DMS 273 treated with DMSO at 0.1 percent for 48 hours (cell line): ENCODE measurements around the gene PRKD1.

Experiments used
- DNase-seq: peaks from one replicate; lab custom pipeline; 2025; lab: John Stamatoyannopoulos, UW

Gene PRKD1

DNA sequence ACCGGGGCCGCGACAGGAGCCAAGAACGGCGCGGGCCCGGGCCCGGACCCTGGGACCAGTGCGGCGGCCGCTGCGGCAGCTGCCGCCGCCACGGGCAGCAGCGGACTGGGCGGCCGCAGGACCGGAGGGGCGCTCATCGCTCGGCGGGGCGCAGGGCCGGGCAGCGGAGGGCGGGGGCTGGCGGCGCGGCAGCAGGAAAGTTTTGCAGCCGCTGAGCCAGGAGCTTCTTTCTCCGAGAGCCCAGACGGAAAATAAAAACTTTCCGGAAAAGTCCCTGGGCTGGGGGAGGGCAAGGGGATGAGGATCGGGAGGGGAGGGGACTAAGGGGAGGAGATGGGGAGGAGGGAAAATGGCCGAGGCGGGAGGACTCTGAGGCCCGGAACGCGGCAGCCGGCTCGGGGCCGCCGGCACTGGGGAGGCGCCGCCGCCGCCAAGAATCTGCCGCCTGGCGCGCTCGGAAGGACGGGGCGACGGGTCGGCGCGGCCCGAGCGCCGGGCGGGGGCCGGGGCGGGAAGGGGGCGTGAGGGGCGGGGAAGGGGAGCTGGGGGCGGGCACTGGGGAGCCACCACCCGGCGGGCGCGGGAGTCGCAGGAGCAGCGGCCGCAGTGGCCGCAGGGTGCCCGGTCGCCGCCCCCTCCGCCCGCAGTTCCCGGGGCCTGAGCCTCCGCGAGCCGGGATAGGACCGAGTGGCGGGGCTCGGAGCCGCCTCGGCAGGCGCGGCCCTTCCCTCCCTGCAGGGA lies at the start of gene PRKD1:
Gene PRKD1, minus strand, starts transcription at position 472 of the 741 bp plus-strand sequence.
- no peak for DNase-seq

DNA sequence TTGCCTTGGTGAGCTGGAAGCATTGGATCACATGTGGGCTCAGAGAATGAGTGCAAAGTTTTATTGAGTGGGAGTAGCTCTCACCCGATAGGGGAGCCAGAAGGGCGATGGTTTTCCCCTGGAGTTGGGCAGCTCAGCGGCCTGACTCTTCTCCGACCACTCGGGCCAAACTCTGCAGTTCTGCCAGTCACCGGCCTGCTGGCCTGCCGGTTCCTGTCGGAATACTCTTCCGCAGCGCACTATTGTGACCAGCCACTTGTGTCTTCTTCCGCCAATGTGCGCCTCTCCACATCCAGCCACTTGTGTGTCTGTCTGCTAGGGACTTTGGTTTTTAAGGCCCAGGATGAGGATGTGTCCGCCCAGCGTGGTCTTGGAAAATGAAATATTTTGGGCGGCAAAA lies 43.5 kb upstream of the PRKD1 start:
- no peak for DNase-seq

DNA sequence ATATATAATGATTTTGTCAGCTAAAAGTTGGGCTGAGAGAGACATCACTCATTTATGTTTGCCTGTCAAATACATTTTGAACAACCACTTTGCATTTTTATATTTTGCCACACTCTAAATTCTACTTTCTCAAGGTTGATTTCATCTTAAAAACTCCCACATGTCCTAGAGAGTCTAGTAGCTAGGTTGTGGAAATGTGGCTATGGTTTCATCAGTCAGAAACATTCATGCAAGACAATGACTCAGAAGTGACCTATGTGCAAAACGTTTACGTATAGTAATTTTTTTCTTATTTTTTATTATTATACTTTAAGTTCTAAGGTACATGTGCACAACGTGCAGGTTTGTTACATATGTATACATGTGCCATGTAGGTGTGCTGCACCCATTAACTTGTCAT lies 27.4 kb upstream of the PRKD1 start:
- DNase-seq, result no peak

DNA sequence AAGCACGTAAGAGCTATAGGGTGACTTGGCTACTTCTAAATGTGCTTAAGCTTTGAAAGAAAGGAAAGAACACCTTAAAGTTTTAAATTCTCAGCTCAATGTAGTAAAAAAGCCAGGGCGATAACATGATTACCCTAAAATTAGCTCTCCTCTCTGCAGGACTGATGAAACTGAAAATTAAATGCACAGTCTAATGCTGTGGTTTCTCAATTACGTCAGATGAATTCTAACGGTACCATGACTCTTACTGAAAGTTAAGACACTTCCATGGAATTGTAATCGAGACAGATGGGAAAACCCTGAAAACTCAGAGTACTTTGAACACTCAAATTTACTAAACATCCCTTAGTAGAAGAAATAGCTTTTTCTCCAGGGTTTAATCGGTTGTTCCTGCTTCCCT lies 25.9 kb upstream of the PRKD1 start:
- no peak for DNase-seq

DNA sequence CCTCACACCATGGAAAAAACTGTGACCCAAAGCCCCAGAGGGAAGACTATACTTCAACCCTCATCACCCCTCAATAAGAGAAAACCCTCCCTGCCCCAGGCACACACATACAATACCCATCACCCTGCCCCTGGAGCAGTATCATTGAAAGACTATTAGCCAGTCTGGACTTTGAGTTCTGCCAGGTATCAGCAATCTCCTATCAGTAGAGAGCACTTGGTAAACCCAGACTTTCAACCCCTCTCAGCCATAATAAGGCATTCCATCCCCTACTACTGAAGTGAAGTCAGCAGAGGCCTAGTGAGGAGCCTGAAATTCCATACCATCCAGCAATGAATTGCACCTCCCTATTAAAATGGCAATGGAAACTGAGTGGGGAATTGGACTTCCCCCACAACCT lies 16.4 kb upstream of the PRKD1 start:
- DNase-seq, result no peak

DNA sequence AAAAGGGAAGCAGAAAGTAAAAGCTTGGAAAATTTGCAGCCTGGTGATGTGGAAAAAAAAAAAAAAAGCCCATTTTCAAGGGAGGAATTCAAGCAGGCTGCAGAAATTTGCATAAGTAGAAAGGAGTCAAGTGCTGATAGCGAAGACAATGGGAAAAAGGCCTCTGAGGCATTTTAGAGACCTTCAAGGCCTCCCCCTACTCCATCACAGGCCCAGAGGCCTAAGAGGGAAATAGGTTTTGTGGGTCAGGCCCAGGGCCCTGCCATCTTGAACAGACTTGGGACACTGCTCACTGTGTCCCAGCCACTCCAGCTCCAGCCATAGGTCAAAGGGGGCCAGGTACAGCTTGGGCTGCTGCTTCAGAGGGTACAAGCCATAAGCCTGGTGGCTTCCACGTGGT lies 13.8 kb upstream of the PRKD1 start:
- DNase-seq, result no peak

DNA sequence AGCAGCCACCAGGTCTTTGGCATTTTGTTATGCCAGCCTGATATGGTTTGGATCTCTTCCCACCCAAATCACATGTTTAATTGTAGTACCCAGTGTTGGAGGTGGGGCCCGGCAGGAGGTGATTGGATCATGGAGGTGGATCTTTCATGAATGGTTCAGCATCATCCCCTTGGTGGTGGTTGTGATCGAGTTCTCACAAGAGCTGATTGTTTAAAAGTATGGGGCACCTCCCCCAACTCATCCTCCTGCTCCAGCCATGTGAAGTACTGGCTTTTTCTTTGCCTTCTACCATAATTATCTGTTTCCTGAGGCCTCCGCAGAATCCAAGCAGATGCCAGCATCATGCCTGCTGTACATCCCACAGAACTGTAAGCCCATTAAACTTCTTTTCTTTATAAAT lies 12.8 kb upstream of the PRKD1 start:
- DNase-seq, result no peak

DNA sequence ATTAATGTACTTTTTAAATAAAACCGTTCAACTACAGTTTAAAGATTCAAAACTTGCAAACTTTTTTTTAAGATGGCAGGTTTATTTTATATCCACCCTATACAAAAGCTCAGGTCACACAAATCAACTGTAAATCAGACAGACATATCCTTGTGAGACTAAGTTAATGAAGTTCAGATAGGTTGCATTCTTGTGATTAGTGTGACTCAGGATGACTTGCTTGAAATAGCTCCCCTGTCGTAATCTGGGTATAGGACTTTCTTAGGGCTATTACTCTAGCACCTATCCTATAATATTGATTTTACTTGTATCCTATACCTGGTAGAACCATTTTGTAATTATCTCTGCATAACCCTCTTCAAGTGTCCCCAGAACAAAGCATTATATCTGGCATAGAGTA lies 9.5 kb upstream of the PRKD1 start:
- DNase-seq, result no peak

DNA sequence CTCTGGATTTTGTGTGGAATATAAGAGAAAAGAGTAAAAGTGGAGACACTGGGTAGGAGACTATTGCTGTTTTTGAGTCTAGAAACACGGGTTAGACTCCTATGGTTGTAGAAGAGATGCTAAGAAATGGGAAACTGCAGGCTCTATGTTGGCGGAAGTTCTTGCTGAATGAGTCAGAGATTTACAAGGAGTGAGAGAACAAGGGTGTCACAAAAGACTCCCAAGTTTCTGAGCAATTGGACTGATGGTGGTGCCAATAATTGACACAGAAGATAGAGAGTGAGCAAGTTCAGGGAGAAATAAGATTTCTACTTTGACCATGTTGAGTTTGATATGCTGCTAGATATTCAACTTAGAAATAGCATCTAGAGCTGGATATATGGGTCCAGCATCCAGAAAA lies 2.6 kb upstream of the PRKD1 start:
- no peak for DNase-seq

DNA sequence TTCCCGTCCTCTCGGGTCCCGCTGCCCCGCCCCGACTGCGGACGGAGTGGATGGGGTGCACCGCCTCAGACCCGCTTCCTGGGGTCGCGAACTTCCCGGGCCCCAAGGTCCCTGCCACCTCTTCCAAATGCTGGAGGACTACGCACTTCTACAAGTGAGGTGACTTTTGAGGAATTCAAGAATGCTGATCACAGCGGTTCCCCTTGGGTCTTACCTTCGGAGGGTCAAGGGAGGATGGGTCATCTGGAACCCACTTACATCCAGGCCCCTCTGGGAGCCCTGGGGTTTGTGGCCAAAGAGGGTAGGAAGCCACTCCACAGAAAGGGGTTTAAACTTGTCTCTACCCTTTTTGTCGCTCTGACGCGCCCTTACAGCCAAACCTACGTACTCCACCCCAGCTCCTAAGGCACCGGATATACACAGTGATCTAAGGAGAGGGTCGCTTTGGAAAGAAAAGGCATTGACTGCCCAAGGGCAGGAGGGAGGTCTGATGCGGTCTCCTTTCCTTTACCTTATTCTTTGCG lies 532 bp upstream of the PRKD1 start:
- no peak for DNase-seq

DNA sequence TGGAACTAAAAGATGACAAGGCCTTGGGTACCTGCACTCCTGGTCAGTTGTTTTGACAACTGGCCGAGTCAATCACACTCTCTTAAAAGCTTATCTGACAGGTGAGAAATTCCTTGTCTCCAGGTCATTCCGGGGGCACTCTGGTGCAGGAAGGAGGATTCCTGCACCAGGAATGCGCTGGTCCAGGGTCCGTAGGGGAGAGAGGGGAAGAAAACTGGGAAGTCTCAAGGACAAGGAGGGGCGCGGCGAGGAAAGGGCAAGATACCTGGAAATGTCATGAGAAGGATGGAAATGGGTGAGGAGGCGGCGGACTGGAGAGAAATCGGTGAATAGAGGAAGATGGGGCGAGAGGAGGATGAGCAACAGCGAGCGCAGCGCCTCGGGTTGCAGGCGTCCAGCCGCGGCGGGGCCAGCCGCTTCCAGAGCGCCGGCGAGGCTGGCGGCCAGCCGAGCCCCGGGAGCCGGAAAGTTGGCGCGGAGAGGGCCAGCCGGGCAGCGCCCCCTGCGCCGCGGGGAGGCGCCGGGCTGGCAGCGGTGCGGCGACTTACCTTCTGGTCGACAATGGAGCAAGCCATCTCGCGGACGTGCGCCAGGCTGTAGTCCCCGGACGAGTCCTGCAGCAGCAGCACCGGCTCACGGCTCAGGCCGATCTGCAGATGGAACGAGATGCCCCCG lies 809 bp downstream of the PRKD1 start:
- no peak for DNase-seq

DNA sequence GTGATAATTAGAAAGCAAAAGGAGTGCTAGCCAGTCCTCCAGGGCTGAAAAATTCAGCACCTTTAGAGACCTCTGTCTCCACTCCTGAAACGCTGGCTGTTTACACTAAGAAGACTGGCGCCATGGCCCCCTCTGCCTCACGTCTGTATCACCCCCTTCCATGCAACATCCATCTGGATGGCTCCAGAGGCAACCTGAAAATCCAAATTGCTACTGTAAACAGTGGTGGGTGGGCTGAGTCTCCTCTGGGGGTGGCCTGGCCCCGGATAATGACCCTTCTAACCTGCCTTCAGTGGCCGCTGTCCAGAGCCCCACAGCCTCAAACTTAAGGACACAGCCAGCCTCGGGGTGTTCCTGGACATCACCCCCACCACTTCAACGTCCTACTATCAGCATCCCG lies 1.4 kb downstream of the PRKD1 start:
- no peak for DNase-seq

DNA sequence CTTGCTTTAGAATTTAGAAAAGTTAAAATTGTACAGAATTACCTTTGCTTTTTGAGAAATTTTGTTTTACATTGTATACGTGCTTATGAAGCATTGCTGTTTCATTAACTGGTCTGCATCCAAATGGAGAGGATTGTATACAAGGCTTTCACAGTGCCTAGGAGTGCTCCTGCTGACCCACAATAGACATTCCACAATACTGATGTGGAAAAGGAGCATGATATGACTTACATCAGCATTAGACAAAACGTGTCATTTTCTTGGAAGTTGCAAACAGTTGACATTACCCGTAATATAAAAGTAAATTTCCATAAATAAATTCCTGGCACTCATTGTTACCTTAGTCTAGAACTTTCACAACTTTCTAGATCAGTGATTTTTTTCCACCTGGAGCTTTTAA lies 1.9 kb downstream of the PRKD1 start:
- no peak for DNase-seq

DNA sequence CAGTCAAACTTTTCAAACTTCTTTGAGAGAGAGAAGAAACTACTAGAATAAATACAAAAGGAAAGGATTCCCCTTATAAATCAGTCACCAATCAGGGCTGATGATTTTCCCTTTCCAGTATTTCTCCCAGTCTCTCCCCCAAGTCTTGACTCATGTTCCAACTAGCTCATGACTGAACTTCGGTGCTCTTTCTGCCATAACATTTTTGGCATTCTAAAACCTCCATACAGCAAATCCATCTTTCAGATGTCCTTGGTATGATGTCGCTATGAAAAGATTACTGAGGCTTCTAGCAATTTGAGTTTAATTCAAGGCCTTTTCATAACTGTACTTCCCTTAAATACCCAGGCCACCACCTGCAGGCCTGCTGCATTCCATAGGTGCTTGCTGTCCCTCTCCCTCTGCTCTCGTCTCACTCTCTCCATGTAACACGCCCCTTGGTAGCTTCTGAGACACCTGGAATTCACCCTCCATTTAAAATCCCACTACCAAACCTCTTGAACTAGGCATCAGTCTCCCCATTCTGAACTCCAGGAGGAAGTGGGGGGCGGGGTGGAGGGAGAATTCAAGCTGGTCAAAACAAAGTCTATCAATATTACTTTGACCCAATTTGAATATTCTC lies 2.4 kb downstream of the PRKD1 start:
- no peak for DNase-seq

DNA sequence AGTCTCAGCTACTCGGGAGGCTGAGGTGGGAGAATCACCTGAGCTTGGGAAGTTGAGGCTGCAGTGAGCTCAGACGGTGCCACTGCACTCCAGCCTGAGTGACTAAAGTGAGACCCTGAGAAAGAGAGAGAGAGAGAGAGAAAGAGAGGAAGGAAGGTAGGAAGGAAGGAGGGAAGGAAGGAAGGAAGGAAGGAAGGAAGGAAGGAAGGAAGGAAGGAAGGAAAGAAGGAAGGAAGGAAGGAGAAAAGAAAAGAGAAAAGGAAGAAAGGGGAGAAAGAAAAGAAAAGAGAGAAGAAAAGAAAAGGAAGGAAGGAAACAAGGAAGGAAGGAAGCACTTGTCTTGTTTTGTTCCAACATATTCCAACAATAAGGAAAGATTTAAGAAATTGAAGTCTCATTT lies 7.8 kb downstream of the PRKD1 start:
- DNase-seq, result no peak

DNA sequence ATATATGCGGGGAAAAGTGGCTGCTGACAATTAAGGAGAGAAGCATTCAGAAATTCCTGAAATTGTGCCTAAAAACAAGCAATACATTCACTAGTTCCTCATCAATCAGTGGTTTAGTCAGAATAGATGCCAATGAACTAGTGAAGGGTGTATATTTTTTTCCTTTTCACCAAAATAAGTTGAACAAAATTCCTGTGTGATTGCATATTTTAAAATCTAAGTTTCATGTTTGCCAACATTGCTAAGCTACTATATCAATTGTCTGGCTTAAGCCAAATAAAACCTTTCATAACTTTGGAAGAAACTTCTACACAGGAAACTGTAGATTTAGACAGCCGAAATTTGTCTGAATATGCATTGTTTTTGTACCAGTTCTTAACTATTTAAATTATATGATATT lies 8.7 kb downstream of the PRKD1 start:
- no peak for DNase-seq

DNA sequence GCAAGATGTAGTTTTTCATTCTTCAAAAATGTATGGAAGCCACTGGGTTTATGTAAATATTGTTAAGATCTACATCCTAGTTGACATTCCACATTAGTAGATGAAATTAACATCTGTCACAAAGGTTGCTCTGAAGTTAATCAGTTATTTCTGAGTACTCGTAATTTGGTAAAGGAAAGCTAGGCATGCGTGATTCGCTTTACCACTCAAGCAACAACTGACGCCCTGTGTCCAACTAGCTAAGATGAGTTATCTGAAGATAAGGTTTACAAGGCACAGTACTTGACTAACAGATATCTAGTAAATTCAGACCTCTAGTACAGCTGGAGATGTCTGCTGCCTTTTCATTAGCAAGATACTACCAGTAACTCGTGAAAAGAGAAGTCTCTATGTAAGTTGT lies 14.1 kb downstream of the PRKD1 start:
- DNase-seq, result no peak

DNA sequence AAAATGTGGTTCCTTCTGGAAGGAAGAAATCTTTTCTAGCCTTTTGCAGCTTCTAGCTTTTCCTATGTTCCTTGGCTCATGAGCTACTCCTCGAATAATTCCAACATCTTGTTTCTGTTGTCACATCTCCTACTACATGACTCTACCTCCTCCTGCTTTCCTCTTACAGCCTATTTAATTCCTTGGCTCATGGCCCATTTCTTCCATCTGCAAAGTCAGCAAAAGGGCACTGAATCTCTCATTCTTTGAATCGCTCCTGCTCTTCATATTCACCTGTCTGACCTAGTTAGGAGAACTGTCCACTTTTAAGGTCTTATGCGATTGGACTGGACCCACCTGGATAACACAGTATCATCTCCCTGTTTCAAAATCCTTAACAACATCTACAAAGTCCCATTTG lies 15.8 kb downstream of the PRKD1 start:
- DNase-seq, result no peak

DNA sequence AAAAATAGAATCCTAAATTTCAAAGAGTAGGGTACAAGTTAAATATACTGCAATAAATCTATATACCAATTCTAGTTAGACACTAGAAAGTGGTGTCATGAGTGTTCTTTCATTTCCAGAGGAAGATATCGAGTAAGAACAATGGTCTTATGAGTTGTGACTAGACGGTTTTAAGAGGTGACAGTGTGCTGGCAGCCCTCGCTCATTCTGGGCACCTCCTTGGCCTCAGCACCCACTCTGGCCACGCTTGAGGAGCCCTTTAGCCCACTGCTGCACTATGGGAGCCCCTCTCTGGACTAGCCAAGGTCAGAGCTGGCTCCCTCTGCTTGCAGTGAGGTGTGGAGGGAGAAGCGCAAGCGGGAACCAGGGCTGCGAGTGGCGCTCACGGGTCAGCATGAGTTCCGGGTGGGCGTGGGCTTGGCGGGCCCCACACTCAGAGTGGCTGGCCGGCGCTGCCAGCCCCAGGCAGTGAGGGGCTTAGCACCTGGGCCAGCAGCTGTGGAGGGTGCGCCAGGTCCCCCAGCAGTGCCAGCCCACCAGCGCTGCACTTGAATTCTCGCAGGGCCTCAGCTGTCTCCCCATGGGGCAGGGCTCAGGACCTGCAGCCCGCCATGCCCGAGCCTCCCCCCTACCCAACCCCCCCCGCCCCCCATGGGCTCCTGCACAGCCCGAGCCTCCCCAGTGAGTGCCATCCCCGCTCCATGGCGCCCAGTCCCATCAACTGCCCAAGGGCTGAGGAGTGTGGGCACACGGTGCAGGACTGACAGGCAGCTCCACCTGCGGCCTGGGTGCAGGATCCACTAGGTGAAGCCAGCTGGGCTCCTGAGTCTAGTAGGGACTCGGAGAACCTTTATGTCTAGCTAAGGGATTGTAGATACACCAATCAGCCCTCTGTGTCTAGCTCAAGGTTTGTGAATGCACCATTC lies 18.7 kb downstream of the PRKD1 start:
- DNase-seq, result no peak

DNA sequence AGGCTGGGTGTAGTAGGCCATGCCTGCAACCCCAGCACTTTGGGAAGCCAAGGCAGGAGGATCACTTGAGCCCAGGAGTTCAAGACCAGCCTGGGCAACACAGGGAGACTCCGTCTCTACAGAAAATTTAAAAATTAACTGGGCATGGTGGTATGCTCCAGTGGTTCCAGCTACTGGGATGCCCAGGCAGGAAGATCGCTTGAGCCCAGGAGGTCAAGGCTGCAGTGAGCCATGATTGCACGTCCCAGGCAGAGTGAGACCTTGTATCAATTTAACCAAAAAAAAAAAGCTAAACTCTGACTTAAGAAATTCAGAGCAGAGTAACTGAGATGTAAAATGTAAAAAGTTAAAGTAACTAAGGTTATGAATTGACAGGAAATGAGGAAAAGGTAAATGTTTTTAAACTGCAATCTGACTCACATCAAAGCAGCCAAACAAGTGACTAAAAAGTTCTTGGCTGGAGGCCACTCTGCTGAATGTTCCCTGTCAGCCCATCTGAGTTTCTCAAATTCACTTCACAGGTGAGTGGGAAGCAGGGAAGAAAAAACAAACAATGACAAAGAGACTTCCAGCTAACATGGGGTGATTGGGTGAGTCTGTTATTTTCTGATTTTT lies 21.3 kb downstream of the PRKD1 start:
- no peak for DNase-seq

DNA sequence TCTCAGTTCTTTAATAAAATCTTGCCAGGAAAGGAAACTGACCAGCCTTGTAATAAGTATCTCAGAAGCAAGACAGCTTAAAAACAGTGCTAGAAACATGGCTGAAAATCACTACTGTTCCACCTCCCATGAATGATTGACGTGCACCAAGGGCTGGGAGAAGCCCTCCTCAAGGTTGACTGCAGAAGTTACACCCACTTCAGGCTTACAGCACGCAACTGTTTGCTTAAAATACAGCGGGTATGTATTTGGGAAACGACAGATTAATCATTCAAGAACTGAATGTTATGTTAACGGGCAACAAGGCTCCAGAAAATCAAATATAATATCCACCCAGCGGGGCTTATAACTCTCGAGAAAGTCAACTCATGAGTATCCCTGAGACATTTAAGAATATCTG lies 22.1 kb downstream of the PRKD1 start:
- DNase-seq, result no peak
